Activated T-cell treated with anti-CD3 and anti-CD28 coated beads, Interleukin-2, amount 50 U/mL, for 48 hours (primary cell): ENCODE data around the gene EHBP1.

Source experiments
- DNase-seq, 2 experiments: peaks; one replicate each; pipeline ENCODE4 v3.0.0-alpha.2; 2020

EHBP1 gene

GRCh38 chr2:63035169-63035568 is 329.7 kb downstream of the EHBP1 start:
- no peak for DNase-seq

- DNase-seq = no peak
Measured at GRCh38 chr2:63035660-63036059, 330.1 kb downstream of the EHBP1 start.

- DNase-seq = no peak
Measured at GRCh38 chr2:63038034-63038433, 332.5 kb downstream of the EHBP1 start.

DNA sequence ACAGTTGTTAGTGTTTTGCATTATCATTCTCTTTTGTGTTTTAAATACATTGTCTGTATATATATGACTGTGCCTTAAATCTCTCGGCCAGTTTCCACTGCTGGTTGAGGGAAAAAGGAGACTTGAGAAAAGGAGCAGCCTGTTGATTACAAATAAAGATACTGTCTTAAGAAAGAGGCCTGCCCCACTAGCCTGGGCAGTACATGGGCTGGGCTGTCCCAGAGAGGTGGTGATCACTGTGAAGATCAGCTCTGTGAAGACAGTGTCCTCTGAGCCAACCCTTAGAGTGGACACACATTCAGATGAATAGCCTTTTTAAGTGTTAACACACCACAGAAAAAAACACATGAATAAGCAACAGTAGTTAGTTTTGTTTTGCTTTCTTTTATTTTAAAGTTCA is 335.1 kb downstream of the EHBP1 start:
- DNase-seq = no peak

GRCh38 chr2:63041592-63041991 is 336.1 kb downstream of the EHBP1 start:
- DNase-seq = no peak

- DNase-seq = no peak
Measured at GRCh38 chr2:63044362-63045327, 339.1 kb downstream of the EHBP1 start.

- no peak for DNase-seq
Measured at GRCh38 chr2:63046552-63046951, 341.0 kb downstream of the EHBP1 start.

GRCh38 chr2:63046961-63047320 is 341.4 kb downstream of the EHBP1 start:
- DNase-seq = no peak

- peak; percentile 43 to 49 for DNase-seq
Measured at GRCh38 chr2:63047321-63048279, 342.1 kb downstream of the EHBP1 start.

DNA sequence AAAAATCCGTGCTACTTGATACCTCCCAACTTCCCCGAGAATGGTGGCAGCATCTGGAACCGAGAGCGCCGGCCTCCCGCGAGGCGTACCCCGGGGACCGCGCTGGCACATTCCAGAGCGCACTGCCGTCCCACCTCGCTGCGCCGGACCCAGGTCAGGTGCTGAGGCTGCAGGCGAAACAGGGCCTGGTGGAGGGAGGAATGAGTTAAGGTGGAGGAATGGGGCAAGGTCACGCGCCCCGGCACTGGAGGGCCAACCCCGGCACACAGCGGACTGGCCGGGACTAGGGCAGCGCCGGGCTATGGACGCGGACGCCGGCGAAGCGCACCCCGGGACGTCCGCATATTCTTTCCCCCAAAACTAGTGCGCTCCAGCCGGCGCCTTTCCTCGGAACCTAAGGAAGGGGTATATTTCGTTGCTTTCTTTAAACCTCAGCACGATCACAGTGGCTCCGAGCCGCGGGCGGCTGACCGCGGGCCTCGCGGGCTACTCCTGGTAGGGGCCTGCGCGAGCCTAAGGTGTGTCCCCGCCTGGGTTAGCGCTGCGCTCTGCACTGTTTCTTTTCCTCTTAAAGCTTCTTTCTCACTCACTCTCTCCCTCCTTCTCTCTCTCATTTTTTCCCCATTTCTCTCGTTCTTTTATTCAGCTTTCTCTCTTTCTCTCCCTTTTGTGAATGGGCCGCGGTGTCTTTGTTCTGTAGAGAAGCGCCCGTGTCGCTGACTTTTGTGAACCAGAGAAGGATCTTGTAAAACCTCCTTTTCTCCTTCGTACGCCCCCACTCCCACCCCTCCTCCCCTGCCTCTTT is 343.1 kb downstream of the EHBP1 start:
- peak; percentile 35 to 46 for DNase-seq

DNA sequence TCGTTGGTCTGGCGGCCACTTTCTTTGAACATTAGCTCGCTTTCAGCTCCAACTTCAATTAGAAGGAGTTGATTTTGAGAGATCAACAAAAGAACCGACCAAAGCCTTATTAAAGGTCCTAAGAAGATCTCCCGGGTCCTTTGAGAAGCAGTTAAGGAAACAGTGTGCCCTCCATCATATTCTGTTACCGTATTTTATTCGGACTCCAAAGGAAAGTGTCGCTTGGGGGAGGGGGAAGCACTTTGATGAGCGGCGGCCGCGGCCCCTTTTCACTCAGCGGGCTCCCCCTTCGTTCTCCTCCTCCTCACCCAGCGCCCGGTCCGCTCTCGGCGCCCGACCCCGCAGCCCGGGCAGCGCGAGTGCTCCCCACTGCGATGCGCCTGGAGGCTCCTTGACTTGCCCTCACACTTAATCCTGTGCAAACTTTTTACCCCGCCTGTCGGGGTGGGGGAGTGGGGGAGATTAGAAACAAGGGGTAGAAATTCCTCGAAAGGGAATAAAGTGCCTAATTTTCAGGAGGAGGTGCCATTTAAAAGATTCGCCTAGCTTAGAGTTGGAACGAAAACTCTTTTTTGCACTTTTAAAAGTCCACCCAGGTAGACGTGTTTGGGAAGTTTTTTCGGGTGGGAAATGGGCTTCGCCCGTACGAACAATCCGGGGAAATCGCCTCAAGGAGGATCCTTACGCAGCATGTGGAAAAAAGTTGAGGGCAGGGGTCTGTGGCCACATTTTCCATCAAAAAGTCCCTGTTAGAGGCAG is 343.9 kb downstream of the EHBP1 start:
- DNase-seq = peak; percentile 29 to 39

DNA sequence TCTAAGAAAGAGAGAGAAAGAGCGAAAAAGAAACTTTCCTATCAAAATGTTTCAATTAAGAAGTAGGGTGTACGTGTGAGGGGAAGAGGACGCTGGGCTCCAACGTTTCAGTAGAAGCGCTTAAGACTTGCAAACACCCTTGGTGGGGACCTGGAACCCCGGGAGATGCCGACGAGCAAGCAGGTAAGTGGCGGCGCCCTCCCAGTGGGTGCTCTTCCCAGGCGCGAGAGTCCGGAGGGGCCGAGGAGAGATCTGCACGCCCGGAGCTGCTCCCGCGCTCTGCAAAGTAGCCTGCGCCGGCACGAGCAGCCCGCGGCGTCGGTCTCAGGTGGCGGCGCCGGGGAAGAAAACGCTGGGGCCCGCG is 344.4 kb downstream of the EHBP1 start:
- DNase-seq = peak; percentile 51 to 64

DNA sequence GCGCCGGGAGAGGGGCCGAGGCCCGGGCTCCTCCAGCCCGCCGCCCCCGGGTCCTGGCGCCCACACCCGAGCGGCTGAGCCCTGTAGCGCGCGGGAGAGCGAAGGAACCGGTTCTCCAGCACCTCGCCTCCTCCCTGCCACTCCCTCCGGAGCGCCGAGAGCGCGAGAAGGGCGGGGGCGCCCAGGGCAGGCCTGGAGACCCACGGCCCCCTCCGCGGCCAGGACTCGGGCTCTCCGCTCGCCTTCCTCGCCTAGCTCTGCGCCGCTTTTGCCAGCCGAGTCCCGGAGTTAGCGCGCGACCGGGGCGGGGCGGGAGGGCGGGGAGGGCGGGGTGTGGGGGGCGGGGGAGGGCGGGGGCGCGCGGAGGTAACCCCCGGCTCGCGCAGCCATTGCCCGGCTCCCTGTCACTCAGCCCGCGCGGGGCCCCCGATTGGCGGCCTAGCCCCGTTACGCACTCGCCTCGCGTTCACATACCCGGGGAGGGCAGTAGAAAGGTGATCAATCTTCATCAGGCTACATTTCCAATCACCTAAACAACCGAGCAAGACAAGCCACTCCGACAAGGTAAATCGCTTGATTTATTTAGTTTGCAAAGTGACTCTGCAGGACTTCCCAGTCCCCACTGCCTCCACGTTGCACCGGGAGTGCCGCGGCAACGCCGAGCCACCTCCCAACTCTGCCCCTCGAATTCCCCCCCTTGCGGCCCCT is 345.0 kb downstream of the EHBP1 start, which contains the start of gene OTX1:
TSS of gene OTX1 (plus strand) at position 497 of the 708 bp plus-strand sequence. CDS start 2,161 bp downstream, outside the sequence.
- DNase-seq = peak; percentile 76 to 82

GRCh38 chr2:63051042-63051794 is 345.7 kb downstream of the EHBP1 start:
- DNase-seq = peak; percentile 46 to 52

- peak in 1 of 2 experiments; percentile 27 for DNase-seq
Measured at GRCh38 chr2:63051795-63052333, 346.4 kb downstream of the EHBP1 start.

DNA sequence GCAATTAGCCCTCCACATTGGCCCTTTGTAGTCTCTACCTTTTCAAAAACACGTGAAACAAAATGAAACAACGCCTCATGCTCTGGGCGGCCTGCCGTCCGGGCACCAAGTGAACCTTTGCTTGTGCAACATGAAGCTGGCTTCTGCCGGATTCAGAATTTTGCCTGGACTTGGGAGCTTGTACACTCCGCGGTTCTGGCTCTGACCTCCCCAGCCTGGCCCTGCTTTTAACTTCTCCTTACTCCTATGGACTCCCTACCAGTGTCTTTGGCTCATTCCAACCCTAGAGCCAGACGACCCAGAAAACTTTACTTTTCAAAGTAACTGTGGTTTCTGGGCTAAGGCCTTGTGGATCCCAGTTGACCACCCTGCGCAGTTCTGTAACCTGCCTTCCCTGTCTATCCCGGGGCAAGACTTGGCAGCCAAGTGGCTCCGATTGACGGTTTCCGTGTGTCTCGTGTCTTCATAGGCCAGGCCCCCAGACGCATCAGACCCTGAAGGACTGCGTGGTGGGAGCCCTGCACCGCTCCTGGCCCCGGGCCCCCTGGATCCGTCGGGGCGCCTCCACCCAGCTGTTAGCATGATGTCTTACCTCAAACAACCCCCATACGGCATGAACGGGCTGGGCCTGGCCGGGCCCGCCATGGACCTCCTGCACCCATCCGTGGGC is 347.0 kb downstream of the EHBP1 start:
- peak; percentile 26 for DNase-seq

DNA sequence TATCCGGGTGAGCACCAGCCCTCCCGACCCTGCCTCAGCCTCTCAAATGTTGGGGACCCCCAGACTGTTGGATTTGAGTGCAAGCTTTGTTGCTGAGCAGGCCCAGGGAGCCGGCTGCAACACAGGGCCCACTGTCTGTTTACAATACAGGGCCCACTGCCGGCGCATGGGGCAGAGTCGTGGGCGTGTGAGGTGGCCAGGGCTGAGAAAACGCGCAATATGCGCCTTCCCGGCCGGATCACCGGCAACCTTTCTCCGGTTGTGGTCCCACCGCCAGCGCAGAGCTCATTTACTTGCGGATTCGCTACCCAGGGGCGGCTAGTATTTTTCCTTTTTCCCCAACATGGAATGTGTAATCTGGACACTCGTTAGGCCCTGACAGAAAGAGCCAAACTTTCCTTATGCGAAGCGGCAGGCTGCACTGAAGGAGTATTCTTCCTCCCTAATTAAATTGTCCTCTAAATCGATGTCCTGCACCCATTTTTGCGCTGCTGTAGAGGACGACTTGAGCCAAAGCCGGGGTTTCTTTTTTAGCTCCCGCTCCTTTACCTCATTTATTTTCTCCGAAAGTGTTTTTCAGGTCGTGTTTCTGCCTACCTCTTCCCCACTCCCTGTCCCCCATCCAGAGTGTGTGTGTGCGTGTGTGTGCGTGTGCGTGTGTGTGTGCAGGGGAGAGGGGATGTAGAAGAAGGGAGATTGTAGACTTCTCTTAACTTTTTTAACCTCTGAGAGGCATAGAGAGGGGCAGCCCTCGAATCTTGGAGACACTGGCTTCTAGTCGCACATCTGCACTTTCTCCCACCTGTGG is 347.8 kb downstream of the EHBP1 start:
- peak; percentile 24 to 27 for DNase-seq

GRCh38 chr2:63053889-63054602 is 348.5 kb downstream of the EHBP1 start:
- DNase-seq = peak; percentile 65 to 69
